ENCODE data around the gene ENAH.

Gene ENAH

GRCh38 chr1:225561675-225562074 lies 91.2 kb downstream of the ENAH start:
- H3K27me3 ChIP-seq (ENCODE audit: insufficient read depth, low read length): no peaks in the 10 kb centered on the region; the same call in 1 of the 2 replicates
- no peaks in the 10 kb centered on the region; the same call in 1 of the 2 replicates for H3K36me3 ChIP-seq (ENCODE audit: insufficient read depth, low read length)
- no peaks in the 10 kb centered on the region for H3K4me1 ChIP-seq (ENCODE audit: insufficient read depth, low read length, severe bottlenecking)
- no peaks in the 10 kb centered on the region for H3F3A ChIP-seq (ENCODE audit: insufficient read depth, low read length)
- no peak overlapping the region for H3K4me3 ChIP-seq (ENCODE audit: low read depth, low read length, poor library complexity, severe bottlenecking)
- no peaks in the 10 kb centered on the region for H3K79me2 ChIP-seq (ENCODE audit: insufficient read depth, low read length)
- no peak overlapping the region for H3K27ac ChIP-seq (ENCODE audit: low read depth, low read length, poor library complexity, severe bottlenecking)
- 0 out of 2 replicates have a peak, but pooled peaks cover 3% of the 10 kb centered on the region for H3K9me3 ChIP-seq (ENCODE audit: low read length)
- no peak overlapping the region for H3K4me2 ChIP-seq (ENCODE audit: low read length)
- H2AFZ ChIP-seq (ENCODE audit: low read length): no peak overlapping the region
- H3K9me2 ChIP-seq (ENCODE audit: low read depth, low read length): no peaks in the 10 kb centered on the region
- no peaks in the 10 kb centered on the region for H4K20me1 ChIP-seq (ENCODE audit: insufficient read depth, low read length)
- no peak overlapping the region for H3K9ac ChIP-seq (ENCODE audit: low read length)
- TF ChIP-seq, protein P1, sequence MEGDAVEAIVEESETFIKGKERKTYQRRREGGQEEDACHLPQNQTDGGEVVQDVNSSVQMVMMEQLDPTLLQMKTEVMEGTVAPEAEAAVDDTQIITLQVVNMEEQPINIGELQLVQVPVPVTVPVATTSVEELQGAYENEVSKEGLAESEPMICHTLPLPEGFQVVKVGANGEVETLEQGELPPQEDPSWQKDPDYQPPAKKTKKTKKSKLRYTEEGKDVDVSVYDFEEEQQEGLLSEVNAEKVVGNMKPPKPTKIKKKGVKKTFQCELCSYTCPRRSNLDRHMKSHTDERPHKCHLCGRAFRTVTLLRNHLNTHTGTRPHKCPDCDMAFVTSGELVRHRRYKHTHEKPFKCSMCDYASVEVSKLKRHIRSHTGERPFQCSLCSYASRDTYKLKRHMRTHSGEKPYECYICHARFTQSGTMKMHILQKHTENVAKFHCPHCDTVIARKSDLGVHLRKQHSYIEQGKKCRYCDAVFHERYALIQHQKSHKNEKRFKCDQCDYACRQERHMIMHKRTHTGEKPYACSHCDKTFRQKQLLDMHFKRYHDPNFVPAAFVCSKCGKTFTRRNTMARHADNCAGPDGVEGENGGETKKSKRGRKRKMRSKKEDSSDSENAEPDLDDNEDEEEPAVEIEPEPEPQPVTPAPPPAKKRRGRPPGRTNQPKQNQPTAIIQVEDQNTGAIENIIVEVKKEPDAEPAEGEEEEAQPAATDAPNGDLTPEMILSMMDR (IDR thresholded peaks at IDR 0.05; ENCODE audit: low read length): no peak
- no peak for TF ChIP-seq EZH2 (IDR thresholded peaks at IDR 0.05; ENCODE audit: borderline replicate concordance, low read length)

GRCh38 chr1:225559902-225560301 lies 93.0 kb downstream of the ENAH start:
- no peaks in the 10 kb centered on the region; the same call in 1 of the 2 replicates for H3K27me3 ChIP-seq (ENCODE audit: insufficient read depth, low read length)
- no peak overlapping the region for H3K4me3 ChIP-seq (ENCODE audit: low read depth, low read length, poor library complexity, severe bottlenecking)
- no peak overlapping the region for H3K9ac ChIP-seq (ENCODE audit: low read length)
- no peak overlapping the region for H3K4me2 ChIP-seq (ENCODE audit: low read length)
- H3K9me3 ChIP-seq (ENCODE audit: low read length): 0 out of 2 replicates have a peak, but pooled peaks cover 6% of the 10 kb centered on the region
- TF ChIP-seq, protein P1 (IDR thresholded peaks at IDR 0.05; ENCODE audit: low read length): no peak
- no peak for TF ChIP-seq EZH2 (IDR thresholded peaks at IDR 0.05; ENCODE audit: borderline replicate concordance, low read length)
- no peaks in the 10 kb centered on the region for H3K9me2 ChIP-seq (ENCODE audit: low read depth, low read length)
- H3K27ac ChIP-seq (ENCODE audit: low read depth, low read length, poor library complexity, severe bottlenecking): no peak overlapping the region
- no peaks in the 10 kb centered on the region for H4K20me1 ChIP-seq (ENCODE audit: insufficient read depth, low read length)
- H3K4me1 ChIP-seq (ENCODE audit: insufficient read depth, low read length, severe bottlenecking): no peaks in the 10 kb centered on the region
- H3F3A ChIP-seq (ENCODE audit: insufficient read depth, low read length): no peaks in the 10 kb centered on the region
- no peaks in the 10 kb centered on the region for H3K79me2 ChIP-seq (ENCODE audit: insufficient read depth, low read length)
- H3K36me3 ChIP-seq (ENCODE audit: insufficient read depth, low read length): no peaks in the 10 kb centered on the region; the same call in 1 of the 2 replicates
- no peak overlapping the region for H2AFZ ChIP-seq (ENCODE audit: low read length)

DNA sequence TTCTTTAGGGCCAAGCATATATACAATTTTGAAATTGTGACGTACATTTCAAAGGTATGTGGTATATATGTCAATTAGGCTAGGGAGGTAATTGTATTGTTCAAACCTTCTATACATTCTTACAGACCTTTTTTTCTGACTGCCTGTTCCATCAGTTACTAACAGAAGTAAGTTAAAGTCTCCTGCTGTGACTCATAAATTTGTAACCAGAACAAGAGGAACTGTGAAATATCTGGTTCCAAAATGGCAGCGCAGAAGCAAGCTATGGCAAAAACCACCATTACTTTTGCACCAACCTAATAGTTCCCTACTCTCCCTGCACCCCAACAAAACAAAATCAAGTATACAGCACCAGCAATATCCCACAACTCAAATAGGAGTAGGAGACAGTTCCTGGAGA lies 93.6 kb downstream of the ENAH start:
- Histone ChIP-seq H3K79me2 (ENCODE audit: insufficient read depth, low read length) (no peaks in the 10 kb centered on the region), H3K27me3 (ENCODE audit: insufficient read depth, low read length) (no peaks in the 10 kb centered on the region; the same call in 1 of the 2 replicates), H3K9me2 (ENCODE audit: low read depth, low read length) (no peaks in the 10 kb centered on the region), H3K4me2 (ENCODE audit: low read length) (no peak overlapping the region), H3K9ac (ENCODE audit: low read length) (no peak overlapping the region), H3K36me3 (ENCODE audit: insufficient read depth, low read length) (no peaks in the 10 kb centered on the region; the same call in 1 of the 2 replicates), H3K9me3 (ENCODE audit: low read length) (0 out of 2 replicates have a peak, but pooled peaks cover 6% of the 10 kb centered on the region), H2AFZ (ENCODE audit: low read length) (no peak overlapping the region), H3K4me1 (ENCODE audit: insufficient read depth, low read length, severe bottlenecking) (no peaks in the 10 kb centered on the region), H3K4me3 (ENCODE audit: low read depth, low read length, poor library complexity, severe bottlenecking) (no peak overlapping the region), H4K20me1 (ENCODE audit: insufficient read depth, low read length) (no peaks in the 10 kb centered on the region), H3K27ac (ENCODE audit: low read depth, low read length, poor library complexity, severe bottlenecking) (no peak overlapping the region), H3F3A (ENCODE audit: insufficient read depth, low read length) (no peaks in the 10 kb centered on the region)
- no peak for TF ChIP-seq EZH2 (IDR thresholded peaks at IDR 0.05; ENCODE audit: borderline replicate concordance, low read length)
- TF ChIP-seq, protein P1 (IDR thresholded peaks at IDR 0.05; ENCODE audit: low read length): no peak
